Retinal pigment epithelial cell (primary cell): ENCODE measurements around the gene DYNC1H1.

Experiments used
- DNase-seq: peaks from one replicate; pipeline ENCODE4 v3.0.0-alpha.2; 2010; ENCODE audit warnings: low read depth
- H3K4me3 ChIP-seq: 2 replicates; pipeline ENCODE4 v1.5.1; 2011; ENCODE audit warnings: mild to moderate bottlenecking, low read length, control low read depth, moderate library complexity
- CTCF ChIP-seq: conservative IDR thresholded peaks from 2 replicates; pipeline ENCODE4 v1.5.1; 2011; ENCODE audit warnings: low read depth, low read length, control low read depth, inconsistent platforms

Gene DYNC1H1

GRCh38 chr14:102052522-102052921 lies 88.1 kb downstream of the DYNC1H1 start:
- no peak overlapping the region for H3K4me3 ChIP-seq
- DNase-seq, result no peak

GRCh38 chr14:102055181-102055901 lies 91.0 kb downstream of the DYNC1H1 start:
- H3K4me3 ChIP-seq, result no peak overlapping the region
- no peak for TF ChIP-seq CTCF
- DNase-seq, result no peak

More at GRCh38 chr14:102052522-102052921, 88.1 kb downstream of the DYNC1H1 start:
- no peak for TF ChIP-seq CTCF

GRCh38 chr14:102056694-102057442 lies 92.5 kb downstream of the DYNC1H1 start:
- TF ChIP-seq CTCF, result no peak
- H3K4me3 ChIP-seq, result no peak overlapping the region
- DNase-seq, result no peak

- H3K4me3 ChIP-seq, result no peak overlapping the region
- TF ChIP-seq CTCF, result no peak
- no peak for DNase-seq
Measured at GRCh38 chr14:102057480-102058114, 93.2 kb downstream of the DYNC1H1 start.

GRCh38 chr14:102058146-102058545 lies 93.8 kb downstream of the DYNC1H1 start:
- no peak for TF ChIP-seq CTCF
- no peak overlapping the region for H3K4me3 ChIP-seq
- no peak for DNase-seq

GRCh38 chr14:102058961-102059360 lies 94.6 kb downstream of the DYNC1H1 start:
- DNase-seq, result no peak
- no peak overlapping the region for H3K4me3 ChIP-seq
- no peak for TF ChIP-seq CTCF
